ENCODE measurements around the gene ADTRP. TPM values are rescaled to one million over a fixed set of nuclear protein-coding genes. Genes with fewer than 3 reads are reported as not detected.

Gene ADTRP
- total and polyA plus RNA-seq, 2 donors (not counting 1 experiment from before 2014, with no cell fraction given): 0.18 to 1.2 TPM

DNA sequence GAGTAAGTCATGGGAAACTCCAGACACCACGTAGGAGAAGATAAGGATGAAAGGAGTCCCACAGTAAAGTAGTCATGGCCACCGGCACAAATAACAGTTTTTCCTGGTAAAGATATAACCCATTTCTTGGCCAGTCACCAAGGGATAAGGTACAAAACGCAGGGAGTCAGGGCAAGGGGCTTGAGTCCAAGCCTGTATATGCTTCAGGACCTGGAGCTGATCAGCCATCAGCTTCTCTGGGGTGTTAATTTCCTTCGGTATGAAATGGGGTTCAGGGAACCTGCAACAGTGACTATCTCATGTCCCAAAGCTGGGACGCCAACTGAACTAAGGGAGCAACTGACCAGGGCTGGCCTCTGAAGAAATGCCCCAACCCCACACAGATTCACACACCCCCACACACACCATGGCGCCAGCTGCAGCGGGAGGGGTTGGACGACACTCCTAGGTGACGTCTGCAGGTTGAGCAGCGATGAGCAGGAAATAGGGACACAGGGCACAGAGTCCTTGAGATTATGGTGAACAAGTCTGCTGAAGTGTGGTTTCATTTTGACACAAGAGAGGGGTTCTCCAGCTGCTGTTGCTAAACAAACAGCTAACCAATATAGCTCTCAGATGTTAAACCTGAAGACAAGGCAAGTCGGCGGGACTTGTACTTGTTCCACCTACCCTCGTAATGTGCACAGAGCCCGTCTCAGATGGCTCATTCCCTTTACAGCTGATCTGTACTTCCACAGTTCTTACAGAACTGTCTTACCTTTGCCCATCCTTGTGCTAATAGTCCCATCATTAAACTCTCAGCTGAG is 7.4 kb upstream of the ADTRP start:
- DNase-seq (no peak), ATAC-seq (ENCODE audit: low read depth) (no peak)
- ChIA-PET CTCF (no interaction called here), POLR2A (no interaction called here)
- Mint-ChIP-seq H3K4me3 (peak overlapping the region; percentile 38), H3K27me3 (peaks cover 20% of the 10 kb centered on the region), H3K9me3 (ENCODE audit: insufficient read depth) (no peaks in the 10 kb centered on the region), H3K27ac (no peak overlapping the region), H3K4me1 (peaks cover 4% of the 10 kb centered on the region)
- no peaks in the 10 kb centered on the region for H3K79me2 ChIP-seq (ENCODE audit: control insufficient read depth, insufficient read depth, low read length)
- H3K4me2 ChIP-seq (replicated peaks; ENCODE audit: low read depth, low read length, poor library complexity, severe bottlenecking): no peak overlapping the region
- WGBS (ENCODE audit: insufficient coverage): 57% methylated on average over 8 of the region's 14 CpGs
- H4K20me1 ChIP-seq (ENCODE audit: control insufficient read depth, insufficient read depth, low read length, poor library complexity, severe bottlenecking): no peaks in the 10 kb centered on the region
- peaks cover 0 to 8% (median 0%) of the 10 kb centered on the region in 4 experiments for H3K27me3 ChIP-seq (replicated peaks in 1 of 4; ENCODE audit: control extremely low read depth in 1 of 4, control insufficient read depth in 3 of 4, insufficient read depth in 4 of 4, low read length in 3 of 4)
- peak overlapping the region; percentile 7 for H2AFZ ChIP-seq (ENCODE audit: insufficient read depth, low read depth, low read length, poor library complexity, severe bottlenecking)
- H3K36me3 ChIP-seq (replicated peaks in 1 of 2; ENCODE audit: control extremely low read depth in 1 of 2, control insufficient read depth in 1 of 2, extremely low read depth in 1 of 2, insufficient read depth in 2 of 2, low read length in 1 of 2): no peaks in the 10 kb centered on the region
- no peak overlapping the region for H3K27ac ChIP-seq (ENCODE audit: low read length in 2 of 2)
- intact Hi-C loops (cut with micrococcal nuclease): no loop called here
- no peak for TF ChIP-seq EZH2 (IDR thresholded peaks at IDR 0.05; ENCODE audit: borderline replicate concordance, insufficient read depth, low read depth, low read length, poor library complexity, severe bottlenecking)
- TF ChIP-seq, protein P1, sequence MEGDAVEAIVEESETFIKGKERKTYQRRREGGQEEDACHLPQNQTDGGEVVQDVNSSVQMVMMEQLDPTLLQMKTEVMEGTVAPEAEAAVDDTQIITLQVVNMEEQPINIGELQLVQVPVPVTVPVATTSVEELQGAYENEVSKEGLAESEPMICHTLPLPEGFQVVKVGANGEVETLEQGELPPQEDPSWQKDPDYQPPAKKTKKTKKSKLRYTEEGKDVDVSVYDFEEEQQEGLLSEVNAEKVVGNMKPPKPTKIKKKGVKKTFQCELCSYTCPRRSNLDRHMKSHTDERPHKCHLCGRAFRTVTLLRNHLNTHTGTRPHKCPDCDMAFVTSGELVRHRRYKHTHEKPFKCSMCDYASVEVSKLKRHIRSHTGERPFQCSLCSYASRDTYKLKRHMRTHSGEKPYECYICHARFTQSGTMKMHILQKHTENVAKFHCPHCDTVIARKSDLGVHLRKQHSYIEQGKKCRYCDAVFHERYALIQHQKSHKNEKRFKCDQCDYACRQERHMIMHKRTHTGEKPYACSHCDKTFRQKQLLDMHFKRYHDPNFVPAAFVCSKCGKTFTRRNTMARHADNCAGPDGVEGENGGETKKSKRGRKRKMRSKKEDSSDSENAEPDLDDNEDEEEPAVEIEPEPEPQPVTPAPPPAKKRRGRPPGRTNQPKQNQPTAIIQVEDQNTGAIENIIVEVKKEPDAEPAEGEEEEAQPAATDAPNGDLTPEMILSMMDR (IDR thresholded peaks at IDR 0.05): no peak
- no peaks in the 10 kb centered on the region for H3K4me1 ChIP-seq (ENCODE audit: control insufficient read depth in 2 of 2, insufficient read depth in 2 of 2, low read length in 2 of 2)
- no peak overlapping the region for H3K4me3 ChIP-seq (ENCODE audit: control extremely low read depth in 1 of 5, extremely low read depth in 1 of 5, insufficient read depth in 1 of 5, low read depth in 2 of 5, low read length in 4 of 5)
- no peaks in the 10 kb centered on the region for H3K9me3 ChIP-seq (ENCODE audit: control extremely low read depth in 1 of 3, control insufficient read depth in 2 of 3, insufficient read depth in 1 of 3, low read length in 2 of 3)
- H3K9ac ChIP-seq (ENCODE audit: low read length): no peak overlapping the region

DNA sequence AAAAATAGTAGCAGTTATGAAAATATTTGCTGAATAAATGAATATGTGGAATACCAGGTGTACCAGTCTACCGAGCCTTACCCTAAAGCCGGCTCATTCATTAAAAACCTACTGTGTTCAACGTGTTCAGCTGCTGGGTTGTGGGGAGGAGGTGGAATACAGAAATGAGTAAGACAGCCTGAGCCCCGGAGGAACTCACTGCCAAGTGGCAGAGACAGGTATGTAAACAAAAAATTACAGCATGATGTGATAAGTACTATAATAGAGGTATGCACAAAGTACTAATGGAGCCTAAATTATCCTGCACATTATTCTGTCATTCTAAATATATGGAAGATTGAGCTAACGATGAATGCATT is 6.8 kb upstream of the ADTRP start:
- peaks cover 4% of the 10 kb centered on the region for H3K4me1 Mint-ChIP-seq
- ChIA-PET CTCF (no interaction called here), POLR2A (no interaction called here)
- no peak for ATAC-seq (ENCODE audit: low read depth)
- H3K4me3 ChIP-seq (ENCODE audit: control extremely low read depth in 1 of 5, extremely low read depth in 1 of 5, insufficient read depth in 1 of 5, low read depth in 2 of 5, low read length in 4 of 5): no peak overlapping the region
- H2AFZ ChIP-seq (ENCODE audit: insufficient read depth, low read depth, low read length, poor library complexity, severe bottlenecking): no peak overlapping the region
- H3K4me2 ChIP-seq (replicated peaks; ENCODE audit: low read depth, low read length, poor library complexity, severe bottlenecking): no peak overlapping the region
- H3K4me1 ChIP-seq (ENCODE audit: control insufficient read depth in 2 of 2, insufficient read depth in 2 of 2, low read length in 2 of 2): no peaks in the 10 kb centered on the region
- DNase-seq: no peak
- no peaks in the 10 kb centered on the region for H3K36me3 ChIP-seq (replicated peaks in 1 of 2; ENCODE audit: control extremely low read depth in 1 of 2, control insufficient read depth in 1 of 2, extremely low read depth in 1 of 2, insufficient read depth in 2 of 2, low read length in 1 of 2)
- peaks cover 0 to 8% (median 0%) of the 10 kb centered on the region in 4 experiments for H3K27me3 ChIP-seq (replicated peaks in 1 of 4; ENCODE audit: control extremely low read depth in 1 of 4, control insufficient read depth in 3 of 4, insufficient read depth in 4 of 4, low read length in 3 of 4)
- H3K4me3 Mint-ChIP-seq: peak overlapping the region; percentile 38
- no peaks in the 10 kb centered on the region for H4K20me1 ChIP-seq (ENCODE audit: control insufficient read depth, insufficient read depth, low read length, poor library complexity, severe bottlenecking)
- no peaks in the 10 kb centered on the region for H3K9me3 Mint-ChIP-seq (ENCODE audit: insufficient read depth)
- no CpG with 5 or more reads among the region's 5 CpGs for WGBS (ENCODE audit: insufficient coverage)
- TF ChIP-seq, protein P1 (IDR thresholded peaks at IDR 0.05): no peak
- TF ChIP-seq EZH2 (IDR thresholded peaks at IDR 0.05; ENCODE audit: borderline replicate concordance, insufficient read depth, low read depth, low read length, poor library complexity, severe bottlenecking): no peak
- no peak overlapping the region for H3K9ac ChIP-seq (ENCODE audit: low read length)
- H3K9me3 ChIP-seq (ENCODE audit: control extremely low read depth in 1 of 3, control insufficient read depth in 2 of 3, insufficient read depth in 1 of 3, low read length in 2 of 3): no peaks in the 10 kb centered on the region
- no peak overlapping the region for H3K27ac ChIP-seq (ENCODE audit: low read length in 2 of 2)
- no peaks in the 10 kb centered on the region for H3K79me2 ChIP-seq (ENCODE audit: control insufficient read depth, insufficient read depth, low read length)
- intact Hi-C loops (cut with micrococcal nuclease): no loop called here
- peaks cover 20% of the 10 kb centered on the region for H3K27me3 Mint-ChIP-seq
- no peak overlapping the region for H3K27ac Mint-ChIP-seq

Data from B cell (primary cell).